GM19438 (cell line): ENCODE results near the gene USP7.
"Not testable (repeated sequence)": the region's sequence is repeated elsewhere in the genome, so short reads cannot be mapped to it uniquely, and the experiment has no call there.

Experiments used
- ATAC-seq: cut with Tn5 transposase; IDR thresholded peaks from one replicate; pipeline ENCODE4 v1.9.1; 2021; ENCODE audit warnings: low read depth; ENCODE audit not compliant: unreplicated experiment

Gene USP7

GRCh38 chr16:8850279-8850885 is 113.3 kb downstream of the USP7 start:
- no peak for ATAC-seq

- no peak for ATAC-seq
Observed at GRCh38 chr16:8849411-8850011, 114.2 kb downstream of the USP7 start.

GRCh38 chr16:8848939-8849391 is 114.7 kb downstream of the USP7 start:
- ATAC-seq: no peak

- ATAC-seq: no peak
Observed at GRCh38 chr16:8848231-8848938, 115.3 kb downstream of the USP7 start.

- no peak for ATAC-seq
Observed at GRCh38 chr16:8847623-8848022, 116.1 kb downstream of the USP7 start.

- no peak for ATAC-seq
Observed at GRCh38 chr16:8847145-8847544, 116.6 kb downstream of the USP7 start.

- no peak for ATAC-seq
Observed at GRCh38 chr16:8846401-8846932, 117.2 kb downstream of the USP7 start.

GRCh38 chr16:8845699-8846298 is 117.9 kb downstream of the USP7 start:
- ATAC-seq: no peak

GRCh38 chr16:8843296-8843695 is 120.4 kb downstream of the USP7 start:
- not testable (repeated sequence) for ATAC-seq
